GM23248 (cell line): Measurements from ENCODE around the gene UFD1. TPM values are rescaled to one million over a fixed set of nuclear protein-coding genes. Genes with fewer than 3 reads are reported as not detected.
"Not testable (repeated sequence)": the region's sequence is repeated elsewhere in the genome, so short reads cannot be mapped to it uniquely, and the experiment has no call there.

ENCODE experiments used
- DNase-seq: peaks from one replicate; pipeline ENCODE4 v3.0.0-alpha.2; 2015
- H2AFZ ChIP-seq: fragments of 200-600 bp; sonication (generic); 2 replicates; pipeline ENCODE4 v1.6.1; 2016; ENCODE audit warnings: antibody characterized with exemption
- H3F3A ChIP-seq: fragments of 200-600 bp; sonication (generic); 2 replicates; pipeline ENCODE4 v1.6.1; 2016; ENCODE audit warnings: mild to moderate bottlenecking, antibody characterized with exemption, mixed run types; ENCODE audit not compliant: insufficient read depth
- H3K27ac ChIP-seq: fragments of 200-600 bp; sonication (generic); 2 replicates; pipeline ENCODE4 v1.5.1; 2016; ENCODE audit warnings: mild to moderate bottlenecking
- H3K27me3 ChIP-seq: fragments of 200-600 bp; sonication (generic); replicated peaks from 2 replicates; pipeline ENCODE4 v1.6.1; 2016; ENCODE audit warnings: mild to moderate bottlenecking; ENCODE audit not compliant: insufficient read depth
- H3K36me3 ChIP-seq: fragments of 200-600 bp; sonication (generic); 2 replicates; pipeline ENCODE4 v1.6.1; 2016; ENCODE audit warnings: low read depth, mild to moderate bottlenecking
- H3K4me1 ChIP-seq: fragments of 200-600 bp; sonication (generic); 2 replicates; pipeline ENCODE4 v1.6.1; 2016; ENCODE audit warnings: mild to moderate bottlenecking; ENCODE audit not compliant: insufficient read depth
- H3K4me2 ChIP-seq: fragments of 200-600 bp; sonication (generic); one replicate; pipeline ENCODE4 v1.6.1; 2016; ENCODE audit warnings: mild to moderate bottlenecking; ENCODE audit not compliant: unreplicated experiment
- H3K4me3 ChIP-seq: fragments of 200-600 bp; sonication (generic); 2 replicates; pipeline ENCODE4 v1.5.1; 2016; ENCODE audit warnings: mild to moderate bottlenecking
- H3K79me2 ChIP-seq: fragments of 200-600 bp; sonication (generic); 2 replicates; pipeline ENCODE4 v1.6.1; 2016; ENCODE audit warnings: mild to moderate bottlenecking; ENCODE audit not compliant: insufficient read depth
- H3K9ac ChIP-seq: fragments of 200-600 bp; sonication (generic); 2 replicates; pipeline ENCODE4 v1.6.1; 2016; ENCODE audit warnings: mild to moderate bottlenecking
- H3K9me2 ChIP-seq: fragments of 200-600 bp; sonication (generic); 2 replicates; pipeline ENCODE4 v1.6.1; 2016; ENCODE audit warnings: mixed run types, mild to moderate bottlenecking, moderate library complexity; ENCODE audit not compliant: insufficient read depth
- H3K9me3 ChIP-seq: fragments of 200-600 bp; sonication (generic); one replicate; pipeline ENCODE4 v1.6.1; 2017; ENCODE audit warnings: low read depth
- H4K20me1 ChIP-seq: fragments of 200-600 bp; sonication (generic); 2 replicates; pipeline ENCODE4 v1.6.0; 2016; ENCODE audit not compliant: insufficient read depth
- EZH2 ChIP-seq: fragments of 200-600 bp; sonication (generic); IDR thresholded peaks from 2 replicates; pipeline ENCODE4 v1.6.1; 2018; ENCODE audit warnings: antibody characterized with exemption, mild to moderate bottlenecking; ENCODE audit not compliant: insufficient read depth, poor library complexity, severe bottlenecking
- EZH2phosphoT487 ChIP-seq: fragments of 200-600 bp; sonication (generic); IDR thresholded peaks from 2 replicates; pipeline ENCODE4 v1.6.1; 2018; ENCODE audit warnings: antibody characterized with exemption, moderate library complexity, mild to moderate bottlenecking, low read depth; ENCODE audit not compliant: insufficient read depth
- WGBS, 2 experiments: methylation state at CpG; one replicate each; pipeline ENCODE4 v1.1.6; 2015 to 2017; ENCODE audit warnings: low lambda C conversion rate in 2 of 2, low coverage in 1 of 2; ENCODE audit errors: missing lambda C conversion rate in 2 of 2; 5-methylcytosine and 5-hydroxymethylcytosine counted together
- in situ Hi-C: fragments of 300-500 bp; cut with MboI; formaldehyde crosslinking; loops from 2 replicates; pipeline ENCODE4 v1.15.0; 2020
- polyA plus RNA-seq: library from polyadenylated mRNA; unstranded; fragments of >200 nt; fragmentation: Nextera tagmentation; extraction: Ambion mirVana; gene quantifications from 2 replicates; pipeline ENCODE4 v1.2.1, GENCODE V29; 2016
- total RNA-seq: library from RNA; depleted of rRNA; stranded (reverse); fragments of >200 nt; shearing (Covaris generic); gene quantifications from 2 replicates; pipeline ENCODE4 v1.2.3, GENCODE V29; 2014

UFD1 gene
- total and polyA plus RNA-seq, 2 experiments from 2014 or later = 55.2 to 117 TPM

- no peaks in the 10 kb centered on the region for H3F3A ChIP-seq
- no peaks in the 10 kb centered on the region for H3K4me1 ChIP-seq
- no peaks in the 10 kb centered on the region for H3K9me2 ChIP-seq
- no peak overlapping the region for H3K27ac ChIP-seq
- H3K79me2 ChIP-seq = peaks cover 74% of the 10 kb centered on the region
- H2AFZ ChIP-seq = no peak overlapping the region
- no peak for DNase-seq
- H3K9ac ChIP-seq = no peak overlapping the region
- TF ChIP-seq EZH2phosphoT487 = no peak
- no peaks in the 10 kb centered on the region; the same call in 1 of the 2 replicates for H3K36me3 ChIP-seq
- no peaks in the 10 kb centered on the region for H3K27me3 ChIP-seq
- H4K20me1 ChIP-seq = no peaks in the 10 kb centered on the region
- in situ Hi-C loops = no loop called here
- no peaks in the 10 kb centered on the region for H3K9me3 ChIP-seq
- WGBS, 2 experiments = 77 to 82% methylated on average over 7 to 8 of the region's 8 CpGs
- H3K4me2 ChIP-seq = no peak overlapping the region
- no peak overlapping the region for H3K4me3 ChIP-seq
Observed at GRCh38 chr22:19440411-19441195, 38.4 kb downstream of the UFD1 start.

GRCh38 chr22:19438298-19438697, 40.7 kb downstream of the UFD1 start:
- in situ Hi-C loops = no loop called here

DNA sequence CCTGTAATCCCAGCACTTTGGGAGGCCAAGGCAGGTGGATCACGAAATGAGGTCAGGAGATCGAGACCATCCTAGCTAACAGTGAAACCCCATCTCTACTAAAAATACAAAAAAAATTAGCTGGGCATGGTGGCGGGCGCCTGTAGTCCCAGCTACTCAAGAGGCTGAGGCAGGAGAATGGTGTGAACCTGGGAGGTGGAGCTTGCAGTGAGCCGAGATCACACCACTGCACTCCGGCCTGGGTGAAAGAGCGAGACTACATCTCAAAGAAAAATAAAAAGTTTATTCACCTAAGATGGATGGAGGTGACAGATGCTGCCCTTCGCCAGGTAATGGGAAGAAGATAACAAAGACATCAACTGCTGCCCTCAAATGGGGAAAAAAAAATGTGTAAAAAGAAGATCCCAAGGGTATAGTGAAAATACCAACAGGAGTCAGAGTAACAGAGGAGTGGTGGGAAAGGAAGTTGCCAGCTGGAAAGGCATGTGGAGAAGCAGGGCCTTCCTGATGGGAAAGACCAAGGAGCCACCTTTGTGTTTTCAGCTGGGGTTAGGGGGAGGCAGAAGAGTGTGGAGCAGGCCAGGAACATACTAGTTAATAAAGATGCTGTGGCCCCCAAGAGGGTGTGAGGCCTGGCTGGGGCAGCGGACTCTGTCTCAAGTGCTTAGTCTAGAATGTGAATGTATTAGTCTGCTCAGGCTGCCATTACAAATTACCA, 42.4 kb downstream of the UFD1 start:
- H3K27ac ChIP-seq, H3K9me3 ChIP-seq, H3K4me1 ChIP-seq, H3K36me3 ChIP-seq, H3K9ac ChIP-seq, H3F3A ChIP-seq, in situ Hi-C loops, H4K20me1 ChIP-seq, H3K27me3 ChIP-seq, H3K4me2 ChIP-seq, H3K9me2 ChIP-seq, H2AFZ ChIP-seq, H3K4me3 ChIP-seq, DNase-seq: not testable (repeated sequence)
- peaks cover 53% of the 10 kb centered on the region for H3K79me2 ChIP-seq
- 86 to 88% methylated on average over 9 of the region's 9 CpGs for WGBS, 2 experiments

More at GRCh38 chr22:19438298-19438697, 40.7 kb downstream of the UFD1 start:
- Histone ChIP-seq H3K4me2 (no peak overlapping the region), H3K79me2 (peaks cover 68% of the 10 kb centered on the region), H4K20me1 (no peaks in the 10 kb centered on the region), H2AFZ (no peak overlapping the region), H3K9me3 (no peaks in the 10 kb centered on the region), H3K4me1 (peaks cover 7% of the 10 kb centered on the region; the same call in 1 of the 2 replicates), H3K9ac (no peak overlapping the region), H3K4me3 (no peak overlapping the region), H3K27ac (no peak overlapping the region), H3K27me3 (no peaks in the 10 kb centered on the region), H3K36me3 (no peaks in the 10 kb centered on the region; the same call in 1 of the 2 replicates), H3F3A (peaks cover 6% of the 10 kb centered on the region; the same call in 1 of the 2 replicates), H3K9me2 (no peaks in the 10 kb centered on the region)
- WGBS, 2 experiments = 83 to 84% methylated on average over 7 of the region's 7 CpGs
- TF ChIP-seq EZH2phosphoT487 (no peak), EZH2 (no peak)
- DNase-seq = no peak

GRCh38 chr22:19434829-19435580, 44.0 kb downstream of the UFD1 start:
- H3K9ac ChIP-seq = no peak overlapping the region
- in situ Hi-C loops = no loop called here

More at GRCh38 chr22:19434829-19435580, 44.0 kb downstream of the UFD1 start:
- H4K20me1 ChIP-seq = no peaks in the 10 kb centered on the region
- WGBS, 2 experiments = 76 to 86% methylated on average over 2 of the region's 2 CpGs
- DNase-seq = no peak
- H3K27me3 ChIP-seq = no peaks in the 10 kb centered on the region
- no peak for TF ChIP-seq EZH2
- H3K4me1 ChIP-seq = peaks cover 12% of the 10 kb centered on the region
- H3K36me3 ChIP-seq = no peaks in the 10 kb centered on the region; the same call in 1 of the 2 replicates
- no peak overlapping the region for H3K27ac ChIP-seq
- H3F3A ChIP-seq = peaks cover 15% of the 10 kb centered on the region; the same call in 1 of the 2 replicates
- no peak overlapping the region for H3K4me3 ChIP-seq
- no peaks in the 10 kb centered on the region for H3K9me3 ChIP-seq
- H3K4me2 ChIP-seq = no peak overlapping the region
- peaks cover 52% of the 10 kb centered on the region for H3K79me2 ChIP-seq
- H2AFZ ChIP-seq = no peak overlapping the region
- no peaks in the 10 kb centered on the region for H3K9me2 ChIP-seq
